Natural killer cell (primary cell): Measurements from ENCODE around the gene LMNTD1. TPM values are rescaled to one million over a fixed set of nuclear protein-coding genes. Genes with fewer than 3 reads are reported as not detected.

ENCODE experiments used
- ATAC-seq, 3 donors: fragments of 150-1000 bp in 2 of 3; fragments of 200-7000 bp in 1 of 3; cut with Tn5 transposase; 1 replicate in 1 of 3; 2 replicates in 2 of 3; pipeline ENCODE4 v1.10.0; 2021; ENCODE audit warnings: mild to moderate bottlenecking in 2 of 3, moderate library complexity in 2 of 3
- DNase-seq, 2 donors: peaks; one replicate each; pipeline versions ENCODE4 v3.0.0 to v3.0.0-alpha.2; 2013 to 2021; ENCODE audit warnings: mixed read lengths in 1 of 2
- H3K27ac ChIP-seq: one replicate; pipeline ENCODE4 v1.5.1; 2013; ENCODE audit warnings: mild to moderate bottlenecking, low read length
- H3K27me3 ChIP-seq: one replicate; pipeline ENCODE4 v1.6.1; 2013; ENCODE audit warnings: low read length; ENCODE audit not compliant: control insufficient read depth, insufficient read depth
- H3K36me3 ChIP-seq: one replicate; pipeline ENCODE4 v1.6.1; 2013; ENCODE audit warnings: low read length; ENCODE audit not compliant: control insufficient read depth, insufficient read depth
- H3K4me1 ChIP-seq: one replicate; pipeline ENCODE4 v1.6.1; 2013; ENCODE audit warnings: low read length; ENCODE audit not compliant: control insufficient read depth, insufficient read depth
- H3K4me3 ChIP-seq: one replicate; pipeline ENCODE4 v1.5.1; 2013; ENCODE audit warnings: low read length
- H3K9me3 ChIP-seq: one replicate; pipeline ENCODE4 v1.6.1; 2013; ENCODE audit warnings: low read length; ENCODE audit not compliant: control insufficient read depth, insufficient read depth
- H3K27ac Mint-ChIP-seq, 2 donors: one replicate each; pipeline ENCODE4 v1.8.0; 2022; ENCODE audit warnings: mild to moderate bottlenecking in 2 of 2, mixed read lengths in 2 of 2, moderate library complexity in 1 of 2
- H3K27me3 Mint-ChIP-seq, 2 donors: one replicate each; pipeline ENCODE4 v1.8.0; 2022; ENCODE audit warnings: low read depth in 2 of 2, mixed read lengths in 2 of 2
- H3K36me3 Mint-ChIP-seq: one replicate; pipeline ENCODE4 v1.8.0; 2022; ENCODE audit warnings: mixed read lengths
- H3K4me1 Mint-ChIP-seq, 2 donors: one replicate each; pipeline ENCODE4 v1.8.0; 2022; ENCODE audit warnings: mixed read lengths in 2 of 2
- H3K4me3 Mint-ChIP-seq: one replicate; pipeline ENCODE4 v1.8.0; 2022; ENCODE audit warnings: mild to moderate bottlenecking, moderate library complexity, mixed read lengths
- H3K9me3 Mint-ChIP-seq, 2 donors: one replicate each; pipeline ENCODE4 v1.8.0; 2022; ENCODE audit warnings: mixed read lengths in 2 of 2
- whole genome bisulfite sequencing: methylation state at CpG from one replicate; pipeline ENCODE4 v1.1.7; 2013; ENCODE audit warnings: missing lambda C conversion rate; ENCODE audit not compliant: insufficient coverage; 5-methylcytosine and 5-hydroxymethylcytosine counted together
- intact Hi-C: fragments of 100-400 bp; cut with micrococcal nuclease; formaldehyde crosslinking; loops from one replicate; pipeline ENCODE4 v1.14.2; 2022
- total RNA-seq, 4 donors: library from RNA; stranded (reverse); fragments of 120-200 nt in 1 of 4; gene quantifications; one replicate each; pipeline versions ENCODE4 v1.2.3 to v1.2.4, GENCODE V29; 2013 to 2022
- TF ChIP-seq, protein P1 (sequence below): fragments of 200-600 bp; IDR thresholded peaks from one replicate; pipeline ENCODE4 v1.8.0; 2022; ENCODE audit warnings: antibody characterized with exemption

LMNTD1 gene
- total RNA-seq, 3 donors from 2014 or later (not counting 1 experiment from before 2014, with no cell fraction given) = not detected

DNA sequence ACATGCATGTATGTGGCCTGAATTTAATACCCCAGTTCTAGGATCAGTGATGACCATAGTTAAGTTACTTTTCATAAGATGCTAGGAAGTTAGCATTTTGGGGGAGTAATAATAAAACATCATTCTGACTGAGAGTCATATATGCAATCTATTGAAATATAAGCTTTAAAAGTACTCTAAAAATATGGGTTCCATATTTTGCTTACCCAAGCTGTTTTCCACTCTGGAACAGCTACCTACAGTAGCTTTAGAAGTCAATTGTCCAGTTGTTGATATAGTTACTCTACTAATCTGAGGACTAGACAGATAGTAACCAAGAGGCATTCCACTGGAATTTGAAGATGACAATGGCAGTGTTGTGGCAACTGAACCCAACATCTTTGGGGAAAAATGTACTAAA, 4.0 kb downstream of the LMNTD1 start:
- H3K27ac ChIP-seq = no peak overlapping the region
- intact Hi-C loops = no loop called here
- ATAC-seq = no peak
- Mint-ChIP-seq H3K27ac (no peak overlapping the region), H3K9me3 (no peaks in the 10 kb centered on the region), H3K36me3 (no peaks in the 10 kb centered on the region), H3K27me3 (peaks cover 8 to 27% of the 10 kb centered on the region in 2 donors), H3K4me1 (peaks cover 0 to under 1% of the 10 kb centered on the region in 2 donors), H3K4me3 (no peak overlapping the region)
- no peaks in the 10 kb centered on the region for H3K4me1 ChIP-seq
- H3K9me3 ChIP-seq = no peaks in the 10 kb centered on the region
- TF ChIP-seq, protein P1, sequence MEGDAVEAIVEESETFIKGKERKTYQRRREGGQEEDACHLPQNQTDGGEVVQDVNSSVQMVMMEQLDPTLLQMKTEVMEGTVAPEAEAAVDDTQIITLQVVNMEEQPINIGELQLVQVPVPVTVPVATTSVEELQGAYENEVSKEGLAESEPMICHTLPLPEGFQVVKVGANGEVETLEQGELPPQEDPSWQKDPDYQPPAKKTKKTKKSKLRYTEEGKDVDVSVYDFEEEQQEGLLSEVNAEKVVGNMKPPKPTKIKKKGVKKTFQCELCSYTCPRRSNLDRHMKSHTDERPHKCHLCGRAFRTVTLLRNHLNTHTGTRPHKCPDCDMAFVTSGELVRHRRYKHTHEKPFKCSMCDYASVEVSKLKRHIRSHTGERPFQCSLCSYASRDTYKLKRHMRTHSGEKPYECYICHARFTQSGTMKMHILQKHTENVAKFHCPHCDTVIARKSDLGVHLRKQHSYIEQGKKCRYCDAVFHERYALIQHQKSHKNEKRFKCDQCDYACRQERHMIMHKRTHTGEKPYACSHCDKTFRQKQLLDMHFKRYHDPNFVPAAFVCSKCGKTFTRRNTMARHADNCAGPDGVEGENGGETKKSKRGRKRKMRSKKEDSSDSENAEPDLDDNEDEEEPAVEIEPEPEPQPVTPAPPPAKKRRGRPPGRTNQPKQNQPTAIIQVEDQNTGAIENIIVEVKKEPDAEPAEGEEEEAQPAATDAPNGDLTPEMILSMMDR = no peak
- no peaks in the 10 kb centered on the region for H3K27me3 ChIP-seq
- DNase-seq = no peak
- no peak overlapping the region for H3K4me3 ChIP-seq
- no peaks in the 10 kb centered on the region for H3K36me3 ChIP-seq

DNA sequence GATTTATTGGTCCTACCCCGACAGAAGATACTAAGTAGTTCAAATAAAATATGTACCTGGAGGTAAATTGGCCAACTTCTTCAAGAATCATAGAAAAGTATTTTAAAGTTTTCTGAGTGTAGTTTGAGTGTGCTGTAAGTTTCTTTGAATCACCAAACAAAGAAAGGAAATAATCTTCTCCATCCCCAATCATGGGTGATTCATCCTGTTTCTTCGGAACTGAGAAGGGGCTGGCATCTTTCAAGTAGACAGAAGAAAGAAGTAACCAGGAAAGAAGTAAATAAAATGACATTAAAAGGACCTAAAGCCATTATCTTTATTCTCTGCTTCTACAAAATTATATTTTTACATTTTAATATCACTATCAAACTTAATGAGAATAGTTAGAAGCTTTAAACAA, 6.8 kb downstream of the LMNTD1 start:
- Mint-ChIP-seq H3K4me3 (no peak overlapping the region), H3K9me3 (no peaks in the 10 kb centered on the region), H3K27ac (no peak overlapping the region), H3K4me1 (no peaks in the 10 kb centered on the region), H3K36me3 (no peaks in the 10 kb centered on the region), H3K27me3 (peaks cover 4 to 27% of the 10 kb centered on the region in 2 donors)
- Histone ChIP-seq H3K36me3 (no peaks in the 10 kb centered on the region), H3K9me3 (no peaks in the 10 kb centered on the region), H3K4me3 (no peak overlapping the region), H3K27ac (no peak overlapping the region), H3K4me1 (no peaks in the 10 kb centered on the region), H3K27me3 (no peaks in the 10 kb centered on the region)
- WGBS = no CpG with 5 or more reads among the region's 2 CpGs
- ATAC-seq (no peak), DNase-seq (no peak)
- intact Hi-C loops = no loop called here
- TF ChIP-seq, protein P1 = no peak

DNA sequence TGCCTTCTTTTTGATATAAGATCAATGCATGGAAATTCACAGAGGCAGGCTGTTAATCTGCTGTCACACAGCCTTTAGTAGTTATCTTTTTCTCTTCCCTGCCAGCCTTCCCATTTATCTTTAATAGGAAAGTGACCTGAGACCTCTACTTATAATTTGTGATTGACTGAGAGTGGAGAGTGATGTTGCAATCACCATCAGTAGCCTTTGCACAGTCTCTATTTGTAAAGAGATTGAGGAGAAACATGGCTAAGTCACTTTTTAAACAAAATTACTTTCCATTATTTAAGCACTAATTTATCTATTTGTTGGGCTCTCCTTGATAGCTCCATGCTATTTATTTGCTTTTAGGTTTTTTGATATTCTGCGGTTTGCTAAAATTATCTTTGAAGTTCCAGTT, 19.9 kb downstream of the LMNTD1 start:
- TF ChIP-seq, protein P1 = no peak
- Mint-ChIP-seq H3K36me3 (no peaks in the 10 kb centered on the region), H3K27ac (no peak overlapping the region), H3K4me3 (no peak overlapping the region), H3K27me3 (peaks cover 10 to 16% of the 10 kb centered on the region in 2 donors), H3K4me1 (no peaks in the 10 kb centered on the region), H3K9me3 (no peaks in the 10 kb centered on the region)
- Histone ChIP-seq H3K27me3 (peaks cover 3% of the 10 kb centered on the region), H3K36me3 (no peaks in the 10 kb centered on the region), H3K4me3 (no peak overlapping the region), H3K4me1 (no peaks in the 10 kb centered on the region), H3K27ac (no peak overlapping the region), H3K9me3 (no peaks in the 10 kb centered on the region)
- ATAC-seq (no peak), DNase-seq (no peak)
- intact Hi-C loops = no loop called here
- no CpG with 5 or more reads among the region's 1 CpG for WGBS

DNA sequence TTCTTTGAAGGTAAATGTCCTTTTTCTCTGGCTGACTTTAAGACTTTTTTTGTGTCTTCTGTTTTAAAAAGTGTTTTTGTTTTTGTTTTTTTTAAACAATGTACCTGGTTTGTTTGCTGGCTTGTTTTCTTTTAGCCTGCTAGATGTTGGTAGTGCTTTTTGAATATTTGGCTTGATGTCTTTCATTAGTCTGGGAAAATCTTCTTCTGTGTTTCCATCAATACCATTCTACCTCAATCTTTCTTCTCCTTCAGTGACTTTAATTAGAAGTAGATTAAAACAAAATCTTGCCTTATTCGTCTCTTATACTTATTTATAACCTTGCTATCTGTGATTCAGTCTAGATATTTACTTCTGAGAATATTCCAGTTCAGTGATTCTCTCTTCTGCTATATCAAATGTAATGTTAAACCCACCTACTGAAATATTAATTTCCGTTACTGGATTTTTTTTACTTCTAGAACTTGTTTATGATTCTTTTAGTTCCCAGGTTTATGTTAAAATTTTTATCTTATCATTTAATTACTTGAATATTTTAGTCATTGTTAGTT, 21.5 kb downstream of the LMNTD1 start:
- Histone ChIP-seq H3K27ac (no peak overlapping the region), H3K4me1 (no peaks in the 10 kb centered on the region), H3K9me3 (no peaks in the 10 kb centered on the region), H3K27me3 (peaks cover 3% of the 10 kb centered on the region), H3K4me3 (no peak overlapping the region), H3K36me3 (no peaks in the 10 kb centered on the region)
- Mint-ChIP-seq H3K4me3 (no peak overlapping the region), H3K9me3 (no peaks in the 10 kb centered on the region), H3K4me1 (no peaks in the 10 kb centered on the region), H3K27me3 (peaks cover 10 to 16% of the 10 kb centered on the region in 2 donors), H3K36me3 (no peaks in the 10 kb centered on the region), H3K27ac (no peak overlapping the region)
- ATAC-seq (no peak), DNase-seq (no peak)
- TF ChIP-seq, protein P1 = no peak
- WGBS = no CpG with 5 or more reads among the region's 2 CpGs
- intact Hi-C loops = no loop called here
